HG02938 (cell line): ENCODE results near the gene KRT86.
A peak's percentile ranks its signal among the peaks of the same experiment; 100 is the strongest.
"Not testable (repeated sequence)": the region's sequence is repeated elsewhere in the genome, so short reads cannot be mapped to it uniquely, and the experiment has no call there.

ENCODE experiments used
- ATAC-seq: cut with Tn5 transposase; IDR thresholded peaks from one replicate; pipeline ENCODE4 v1.9.1; 2021; ENCODE audit warnings: mild to moderate bottlenecking, moderate library complexity; ENCODE audit not compliant: unreplicated experiment

The KRT86 gene

DNA sequence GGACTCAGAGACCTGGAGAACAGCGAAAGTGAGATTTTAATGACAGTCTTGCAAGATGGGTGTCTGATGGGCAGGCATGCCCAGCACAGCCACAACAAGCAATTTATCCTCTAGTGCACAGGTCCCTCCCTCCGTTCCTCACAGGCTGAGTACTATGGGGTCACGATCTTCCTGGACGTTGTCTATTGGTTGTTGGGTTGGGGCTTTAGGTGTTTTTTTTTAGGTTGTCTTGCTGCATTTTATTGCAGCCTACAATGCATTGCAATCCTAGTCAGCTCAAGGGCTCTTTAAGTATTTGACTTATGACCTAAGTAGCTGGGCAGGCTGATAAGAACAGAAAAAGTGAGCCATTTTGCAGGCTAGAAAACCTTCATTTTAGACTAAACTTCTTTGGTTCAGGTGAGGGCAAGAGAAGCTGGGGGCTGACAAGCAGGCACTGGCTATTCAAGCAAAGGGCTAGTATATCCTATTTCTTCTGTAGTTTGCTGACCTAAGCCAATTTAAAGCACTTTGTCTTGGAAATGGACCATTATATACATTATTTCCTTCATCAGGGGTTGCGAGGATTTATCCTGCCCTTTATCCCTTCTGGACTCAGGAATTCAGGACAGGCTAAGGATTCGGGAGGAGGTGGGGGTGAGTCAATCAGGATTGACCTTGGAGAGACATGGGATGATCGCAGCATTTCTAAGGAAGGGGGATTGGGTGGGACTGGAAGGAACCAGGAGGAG lies 35.4 kb upstream of the KRT86 start:
- no peak for ATAC-seq

DNA sequence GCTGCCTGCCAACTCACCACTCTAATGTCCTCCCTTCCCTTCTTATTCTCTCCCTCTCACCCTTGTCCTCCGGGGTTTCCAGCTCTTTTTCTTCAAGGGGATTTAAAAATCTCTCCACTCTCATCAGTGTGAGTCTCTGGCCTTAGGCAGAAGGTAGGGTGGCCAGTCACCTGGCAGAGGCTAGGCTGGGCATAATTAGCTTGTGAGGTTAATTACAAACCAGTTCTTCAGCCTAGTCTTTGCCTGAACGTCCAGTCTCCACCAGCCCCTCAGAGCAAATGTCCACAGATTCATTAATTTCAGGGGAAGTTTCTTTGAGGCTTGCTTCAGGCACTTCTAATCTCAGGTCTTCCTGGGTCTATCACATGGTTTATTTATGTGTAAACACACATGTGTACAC lies 34.7 kb upstream of the KRT86 start:
- ATAC-seq, result no peak

DNA sequence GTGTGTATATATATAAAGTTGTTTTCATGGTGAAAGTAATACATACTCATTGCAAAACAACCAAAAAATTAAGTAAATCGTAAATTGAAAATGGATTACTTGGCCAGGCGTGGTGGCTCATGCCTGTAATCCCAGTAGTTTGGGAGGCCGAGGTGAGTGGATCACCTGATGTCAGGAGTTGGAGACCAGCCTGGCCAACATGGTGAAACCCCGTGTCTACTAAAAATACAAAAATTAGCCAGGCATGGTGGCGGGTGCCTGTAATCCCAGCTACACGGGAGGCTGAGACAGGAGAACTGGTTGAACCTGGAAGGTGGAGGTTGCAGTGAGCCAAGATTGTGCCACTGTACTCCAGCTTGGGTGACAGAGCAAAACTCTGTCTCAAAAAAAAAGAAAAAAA lies 34.2 kb upstream of the KRT86 start:
- ATAC-seq, result not testable (repeated sequence)

DNA sequence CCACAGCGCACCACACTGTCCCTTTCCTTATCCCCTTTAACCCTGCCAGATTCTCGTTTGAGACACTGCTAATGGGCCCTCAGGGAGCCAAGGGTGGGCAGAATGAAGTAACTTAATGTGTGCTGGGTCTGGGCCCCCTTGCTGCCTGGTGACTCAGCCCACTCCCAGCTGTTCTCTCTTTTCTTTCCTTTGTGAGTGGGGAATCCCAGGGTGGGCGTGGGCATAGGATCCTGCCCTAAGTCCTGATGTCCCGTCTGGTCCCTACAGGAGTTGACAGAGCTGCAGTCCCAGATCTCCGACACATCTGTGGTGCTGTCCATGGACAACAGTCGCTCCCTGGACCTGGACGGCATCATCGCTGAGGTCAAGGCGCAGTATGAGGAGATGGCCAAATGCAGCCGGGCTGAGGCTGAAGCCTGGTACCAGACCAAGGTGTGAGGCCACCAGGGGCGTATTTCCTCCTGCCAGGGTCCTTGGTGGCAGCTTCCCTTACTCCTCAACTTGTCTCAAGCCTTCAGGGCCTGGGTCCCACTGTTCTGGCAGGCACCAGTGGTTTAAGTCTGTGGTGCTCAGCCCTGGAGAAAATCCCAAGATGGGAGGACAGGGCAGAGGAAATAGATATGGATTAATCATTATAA lies 33.1 kb upstream of the KRT86 start:
- ATAC-seq, result no peak

DNA sequence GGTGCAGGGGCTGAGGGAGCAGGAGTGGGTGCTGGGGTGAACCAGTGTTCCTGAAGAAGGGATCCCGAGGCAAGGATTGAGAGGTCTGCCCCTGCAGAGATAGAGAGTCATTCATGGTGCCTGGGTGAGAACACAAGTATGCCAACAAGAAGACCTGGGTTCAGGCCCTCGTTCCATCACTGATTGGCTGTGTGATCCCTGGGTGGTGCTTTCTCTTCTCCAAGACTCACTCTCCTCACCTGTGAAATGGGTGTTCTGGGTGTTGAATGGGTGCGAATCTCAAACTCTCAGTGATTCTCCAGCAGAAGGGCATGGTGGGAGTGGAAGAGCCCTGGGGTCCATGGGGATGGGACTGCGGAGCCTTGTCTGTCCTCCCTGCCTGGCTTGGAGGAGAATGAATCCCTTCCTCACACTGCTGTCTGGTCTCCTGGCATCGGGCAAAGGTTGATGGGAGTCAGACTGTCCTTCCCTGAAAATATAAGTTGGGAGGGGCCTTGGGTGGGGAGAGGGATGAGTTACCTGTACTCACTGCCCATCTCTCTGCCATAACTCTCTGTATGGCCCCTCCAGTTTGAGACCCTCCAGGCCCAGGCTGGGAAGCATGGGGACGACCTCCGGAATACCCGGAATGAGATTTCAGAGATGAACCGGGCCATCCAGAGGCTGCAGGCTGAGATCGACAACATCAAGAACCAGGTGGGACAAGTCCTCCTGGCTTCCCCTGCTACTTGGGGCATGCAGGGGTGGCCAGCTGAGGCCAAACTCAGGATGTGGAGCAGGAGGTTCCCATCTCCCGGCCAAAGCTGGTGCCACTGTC lies 31.8 kb upstream of the KRT86 start:
- ATAC-seq, result no peak

DNA sequence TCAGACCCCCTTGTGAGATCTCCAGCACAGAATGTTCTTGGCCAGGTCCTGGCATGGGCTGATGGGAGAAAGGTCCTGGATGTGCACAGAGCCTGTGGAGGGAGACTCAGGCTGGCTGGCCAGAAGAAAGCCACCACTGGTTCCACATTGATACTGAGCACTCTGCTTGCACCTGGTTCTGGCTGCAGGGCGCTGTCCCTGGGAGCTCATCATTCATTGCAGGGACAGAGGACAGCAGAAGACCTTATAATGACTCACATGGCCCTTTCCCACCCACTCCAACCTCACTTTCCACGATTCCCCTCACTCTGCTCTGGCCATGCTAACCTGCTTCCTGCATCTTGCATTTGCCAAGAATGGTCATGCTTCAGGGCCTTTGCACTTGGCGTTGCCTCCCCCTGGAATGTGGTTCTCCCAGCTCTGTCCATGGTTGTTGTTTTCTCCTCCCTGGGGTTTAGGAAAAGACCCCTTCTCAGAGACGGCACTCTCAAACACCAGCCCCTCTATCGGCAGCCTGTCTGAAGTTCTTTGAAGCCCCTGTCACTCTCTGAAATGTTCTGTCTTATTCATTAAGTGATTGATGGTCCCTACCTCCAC lies 31.1 kb upstream of the KRT86 start:
- no peak for ATAC-seq

DNA sequence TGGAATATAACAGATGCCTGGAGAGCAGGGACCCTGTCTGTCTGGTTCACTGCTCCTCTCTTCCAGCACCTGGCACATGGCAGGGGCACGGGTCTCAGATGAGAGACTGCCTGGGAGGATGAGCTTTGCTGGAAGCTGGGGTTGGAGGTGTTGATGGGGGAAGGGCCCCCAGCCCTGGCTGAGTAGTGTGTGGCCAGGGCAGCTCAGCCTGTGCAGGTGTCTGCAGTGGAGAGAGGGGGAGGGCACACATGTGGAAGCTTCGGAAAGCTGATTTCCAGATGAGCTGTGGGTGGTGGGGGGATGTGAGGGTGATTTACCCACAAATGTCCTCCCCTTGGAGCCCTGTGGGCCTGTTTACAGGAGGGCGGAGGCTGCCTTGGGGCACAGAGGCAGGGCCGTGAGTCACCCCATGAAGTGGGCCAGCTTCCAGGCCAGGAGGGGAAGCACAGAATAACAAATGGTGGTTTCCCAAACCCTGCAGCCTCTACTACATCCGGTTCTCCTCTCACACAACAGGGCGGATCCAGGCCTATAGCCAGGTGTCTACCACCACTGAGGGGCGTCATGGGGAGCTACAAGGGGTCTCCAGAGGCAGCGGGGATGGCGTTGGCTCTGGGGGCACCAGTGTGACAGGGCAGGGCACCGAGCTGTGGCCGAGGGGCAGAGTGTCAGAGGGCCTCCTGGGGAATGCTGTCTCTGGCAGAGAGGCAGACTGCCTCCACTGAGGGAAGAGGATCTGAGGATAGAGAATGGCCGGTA lies 30.4 kb upstream of the KRT86 start:
- ATAC-seq, result peak; percentile 89

DNA sequence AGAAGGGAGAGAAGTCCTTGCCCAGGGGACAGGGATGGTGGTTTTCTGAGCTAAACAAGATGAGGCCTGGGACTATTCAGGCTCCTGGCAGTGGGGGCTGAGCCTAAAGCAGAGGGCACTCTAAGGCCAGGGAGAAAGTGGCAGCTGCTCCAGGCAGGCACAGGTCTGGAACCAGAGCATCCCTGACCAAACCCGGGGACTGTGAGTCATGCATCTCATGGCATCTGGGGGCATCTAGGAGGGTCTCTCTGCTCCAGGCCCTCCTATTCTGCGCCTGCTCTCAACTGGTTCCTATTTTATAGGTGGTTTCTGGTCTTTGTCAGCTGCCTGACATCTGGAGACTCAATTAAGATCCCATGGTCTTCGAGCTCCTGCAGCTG lies 29.8 kb upstream of the KRT86 start:
- peak; percentile 3 for ATAC-seq

DNA sequence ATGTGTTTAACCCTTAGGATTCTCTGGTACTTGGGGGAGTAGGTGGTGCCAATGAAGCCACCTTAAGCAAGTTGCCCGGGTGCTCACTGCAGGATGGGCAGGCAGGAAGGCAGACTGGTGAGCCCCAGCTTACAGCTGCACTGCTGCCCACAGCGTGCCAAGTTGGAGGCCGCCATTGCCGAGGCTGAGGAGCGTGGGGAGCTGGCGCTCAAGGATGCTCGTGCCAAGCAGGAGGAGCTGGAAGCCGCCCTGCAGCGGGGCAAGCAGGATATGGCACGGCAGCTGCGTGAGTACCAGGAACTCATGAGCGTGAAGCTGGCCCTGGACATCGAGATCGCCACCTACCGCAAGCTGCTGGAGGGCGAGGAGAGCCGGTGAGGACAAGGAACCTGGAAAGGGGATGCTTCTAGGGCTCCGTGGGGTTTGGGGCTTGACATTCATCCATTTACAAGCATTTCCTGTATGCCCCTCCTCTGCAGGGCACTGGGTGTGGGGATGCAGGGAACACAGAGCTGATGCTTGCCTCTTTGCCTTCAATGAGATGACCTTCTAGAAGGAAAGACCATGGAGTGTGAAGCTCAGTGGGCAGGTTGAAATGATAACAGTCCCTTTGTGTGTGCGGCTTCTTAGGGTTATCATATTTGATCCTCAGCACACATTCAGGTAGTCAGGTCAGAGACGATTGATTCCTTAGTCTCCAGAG lies 29.0 kb upstream of the KRT86 start:
- ATAC-seq, result no peak

DNA sequence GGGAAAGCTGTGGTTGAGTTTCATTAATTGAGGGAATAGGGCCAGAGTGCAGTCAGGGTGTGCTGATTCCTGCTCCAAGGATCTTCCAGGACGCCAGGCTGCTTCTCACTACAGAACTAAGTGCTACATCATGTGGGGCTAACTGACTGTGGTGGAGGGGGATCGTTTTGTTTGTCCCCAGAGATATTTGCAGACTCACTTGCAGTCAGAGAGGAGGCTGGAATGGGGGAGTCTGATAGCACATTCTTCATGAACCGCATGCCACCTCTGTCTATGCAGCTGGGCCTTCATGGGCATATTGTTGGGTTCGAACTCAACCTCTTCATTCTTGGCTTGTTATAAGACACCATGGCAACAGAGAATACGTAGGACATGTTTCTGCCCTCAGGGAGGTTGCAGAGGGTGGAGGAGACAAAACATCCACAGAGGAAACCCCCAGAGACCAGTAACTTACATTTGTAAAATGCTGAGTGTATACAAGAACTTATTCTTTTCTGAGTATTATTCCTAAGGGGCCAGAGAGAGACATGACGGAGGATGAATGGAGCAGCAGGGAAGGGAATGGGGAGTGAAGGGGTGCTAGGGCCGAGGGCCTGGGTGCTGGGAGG lies 28.4 kb upstream of the KRT86 start:
- no peak for ATAC-seq

DNA sequence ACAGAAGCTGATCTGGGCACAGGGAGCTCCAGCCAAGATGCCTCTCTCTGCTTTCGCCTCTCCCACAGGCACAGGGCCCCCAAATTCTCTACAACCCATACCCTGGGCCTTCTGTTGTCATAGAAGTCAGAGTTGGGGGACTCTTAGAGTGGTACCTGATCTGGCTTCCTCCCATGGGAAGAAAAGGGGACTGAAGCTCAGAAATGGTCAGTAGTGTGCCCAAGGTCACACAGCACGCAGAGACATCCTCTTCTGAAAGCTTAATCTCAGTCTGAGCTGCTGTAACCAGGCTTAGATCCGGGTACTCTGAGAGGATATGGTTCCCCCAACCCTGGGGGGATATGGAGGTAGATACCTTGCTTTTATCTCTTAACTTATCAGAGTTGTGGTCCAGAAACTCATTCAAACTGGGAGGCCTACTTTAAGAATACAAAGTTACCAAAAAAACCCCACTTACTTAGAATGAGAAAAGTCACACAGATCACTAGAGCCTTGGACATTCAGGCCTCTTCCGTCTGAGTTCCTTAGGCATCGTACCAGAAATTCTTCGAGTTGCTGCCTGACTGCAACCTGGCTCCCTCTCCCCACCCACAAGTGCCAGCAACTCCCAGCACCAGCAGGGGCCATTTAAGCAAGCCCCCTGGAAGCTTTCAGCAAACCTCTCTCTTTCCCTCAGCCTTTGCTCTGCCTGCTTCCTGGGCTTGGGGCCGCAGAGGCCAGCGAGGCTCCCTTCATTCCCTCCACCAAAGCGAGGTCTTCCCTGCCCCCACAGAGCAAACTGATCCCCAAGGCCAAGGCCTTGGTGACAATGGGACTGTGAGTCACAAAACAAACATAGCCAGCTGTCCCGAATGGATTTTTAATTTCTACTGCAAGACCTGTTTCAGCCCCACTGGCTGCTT lies 27.5 kb upstream of the KRT86 start:
- ATAC-seq, result no peak

DNA sequence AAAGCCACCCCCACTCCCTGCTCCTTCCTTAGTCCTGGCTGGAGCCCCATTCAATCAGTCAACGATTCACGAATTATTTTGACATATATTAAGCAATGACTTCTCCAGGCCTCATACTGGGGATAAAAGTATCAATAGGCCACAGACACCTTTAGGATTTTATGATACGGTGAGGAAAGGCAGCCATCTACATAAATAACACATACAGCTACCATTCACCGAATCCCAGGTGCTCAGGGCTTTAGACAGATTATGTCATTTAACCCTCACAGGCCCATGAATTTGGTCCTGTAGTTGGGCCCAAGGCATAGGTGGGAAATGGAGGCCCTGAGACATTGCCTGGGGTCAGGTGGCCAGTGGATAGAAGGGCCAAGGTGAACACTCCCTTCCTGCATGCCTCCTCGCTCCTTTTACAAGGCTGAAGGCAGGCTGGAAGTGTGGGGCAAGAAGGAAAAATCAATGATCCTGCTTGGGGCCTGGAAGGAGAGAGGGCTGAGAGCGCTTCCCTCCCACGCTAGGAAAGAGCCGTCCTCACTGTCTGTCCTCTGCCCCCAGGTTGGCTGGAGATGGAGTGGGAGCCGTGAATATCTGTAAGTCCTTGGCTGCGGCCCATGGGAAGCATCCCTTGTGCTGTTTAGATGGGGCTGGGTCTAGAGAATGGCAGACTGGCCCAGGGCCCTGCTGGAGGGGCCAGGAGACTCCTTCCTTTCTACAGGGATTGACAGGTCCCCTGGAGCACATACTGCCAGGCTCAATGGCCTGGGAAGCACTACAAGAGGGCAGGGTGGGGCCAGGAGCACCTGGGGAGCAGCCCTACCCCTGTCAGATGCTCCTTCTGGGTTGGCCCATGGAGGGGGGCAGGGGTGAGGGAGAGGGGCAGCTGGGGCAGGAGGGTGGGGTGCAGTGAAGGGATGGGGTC lies 26.6 kb upstream of the KRT86 start:
- no peak for ATAC-seq

DNA sequence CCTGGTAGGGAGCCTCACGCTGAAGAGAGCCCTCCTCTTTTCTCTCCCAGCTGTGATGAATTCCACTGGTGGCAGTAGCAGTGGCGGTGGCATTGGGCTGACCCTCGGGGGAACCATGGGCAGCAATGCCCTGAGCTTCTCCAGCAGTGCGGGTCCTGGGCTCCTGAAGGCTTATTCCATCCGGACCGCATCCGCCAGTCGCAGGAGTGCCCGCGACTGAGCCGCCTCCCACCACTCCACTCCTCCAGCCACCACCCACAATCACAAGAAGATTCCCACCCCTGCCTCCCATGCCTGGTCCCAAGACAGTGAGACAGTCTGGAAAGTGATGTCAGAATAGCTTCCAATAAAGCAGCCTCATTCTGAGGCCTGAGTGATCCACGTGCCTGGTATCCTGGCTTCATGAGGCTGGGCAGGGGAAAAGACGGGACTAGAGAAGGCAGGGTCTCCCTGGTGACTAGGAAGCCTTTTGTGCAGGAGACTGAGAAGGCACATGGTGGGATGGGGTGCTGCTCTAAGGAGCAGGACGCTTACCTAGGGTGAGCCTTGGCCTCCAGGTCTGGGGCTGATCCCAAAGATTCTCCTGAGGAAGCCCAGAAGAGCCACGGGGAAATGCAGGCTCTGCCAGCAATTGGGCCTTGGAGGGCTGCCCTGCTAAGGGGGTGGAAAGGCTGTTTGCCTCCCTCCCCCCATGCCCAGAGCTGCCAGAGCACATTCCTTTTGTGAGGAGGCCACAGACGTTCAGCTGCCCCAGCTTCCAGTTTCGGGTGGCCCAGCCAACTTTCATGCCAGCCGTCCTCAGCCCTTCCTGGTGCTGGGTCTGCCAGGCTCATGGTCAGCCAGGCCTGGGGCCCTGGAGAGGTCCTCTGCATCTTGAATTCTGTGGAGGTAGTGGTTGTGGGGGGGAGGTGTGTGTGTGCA lies 25.6 kb upstream of the KRT86 start:
- ATAC-seq, result no peak

DNA sequence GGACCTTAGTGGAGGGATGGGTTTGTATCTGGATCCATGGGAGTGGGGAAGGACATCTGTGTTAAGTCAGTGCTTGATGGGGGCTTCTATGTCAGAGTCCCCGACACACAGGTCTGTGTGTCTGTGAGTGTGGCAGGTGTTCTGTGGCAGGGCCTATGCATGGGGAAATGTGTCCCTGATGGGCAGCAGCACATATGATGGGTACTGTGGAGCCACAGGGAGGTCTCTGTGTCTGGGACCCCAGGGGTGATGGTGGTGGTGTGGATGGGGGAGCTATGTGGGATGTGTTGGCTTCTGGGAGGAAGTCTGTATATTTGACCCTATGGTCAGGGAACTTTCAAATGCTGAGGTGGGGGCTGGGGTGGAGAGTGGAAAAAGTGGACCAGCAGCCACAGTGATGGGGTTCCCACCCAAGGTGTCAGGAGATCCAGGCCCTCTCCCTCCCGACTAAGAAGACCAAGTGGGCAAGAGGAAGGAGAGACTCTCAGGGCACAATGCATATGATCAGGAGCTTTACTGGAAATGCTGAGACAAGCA lies 24.9 kb upstream of the KRT86 start:
- ATAC-seq, result no peak

DNA sequence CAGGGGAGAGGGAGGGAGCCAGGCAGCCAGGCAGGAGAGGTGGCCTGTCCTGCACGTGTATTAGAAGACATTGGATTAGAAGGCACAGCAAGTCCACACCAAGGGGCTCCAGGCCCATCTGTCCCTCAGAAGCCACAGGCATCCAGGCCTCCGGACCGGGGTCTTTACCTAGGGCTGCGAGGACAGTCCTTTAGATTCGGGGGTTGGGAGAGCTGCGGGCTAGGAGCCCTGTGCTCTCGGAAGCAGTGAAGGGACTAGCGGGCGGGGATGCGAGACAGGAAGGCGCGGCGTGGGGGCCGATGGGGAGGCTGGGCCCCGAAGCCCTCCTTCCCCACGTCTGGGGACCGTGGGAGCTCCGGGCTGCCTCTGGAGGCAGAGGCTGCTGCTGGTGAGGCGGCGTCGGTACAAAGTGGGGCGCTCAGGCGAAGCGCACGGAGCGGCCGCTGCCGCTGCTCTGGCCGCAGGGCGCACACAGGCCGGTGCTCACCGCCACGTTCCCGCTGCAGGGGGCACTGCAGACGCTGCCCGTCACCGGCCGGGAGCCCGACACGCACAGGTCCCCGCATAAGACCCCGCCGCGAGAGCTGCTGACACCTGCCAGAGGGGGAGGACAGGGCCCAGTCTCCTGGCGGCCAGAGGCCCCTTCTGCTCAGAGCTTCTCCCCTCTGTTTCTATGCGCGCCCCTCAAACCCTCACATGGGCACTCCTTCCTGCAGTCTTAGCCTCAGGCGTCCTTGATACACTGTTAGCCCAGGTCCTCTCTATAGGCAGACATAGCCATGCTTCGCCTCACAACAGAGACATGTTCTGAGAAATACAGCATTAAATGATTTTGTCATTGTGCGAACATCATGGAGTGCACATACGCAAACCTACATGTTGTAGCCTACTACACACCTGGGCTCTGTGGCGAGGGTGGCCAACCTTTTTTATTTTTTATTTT lies 24.1 kb upstream of the KRT86 start:
- ATAC-seq, result no peak
